Fibroblast of villous mesenchyme (primary cell): ENCODE measurements around the gene MEG3. TPM values are rescaled to one million over a fixed set of nuclear protein-coding genes. Genes with fewer than 3 reads are reported as not detected.

Source experiments
- DNase-seq: peaks from one replicate; pipeline ENCODE4 v3.0.0-alpha.2; 2010; ENCODE audit warnings: low read depth
- H3K4me3 ChIP-seq: 2 replicates; pipeline ENCODE4 v1.5.1; 2011; ENCODE audit warnings: low read depth, mild to moderate bottlenecking, low read length
- total RNA-seq: library from RNA; depleted of rRNA; stranded (reverse); fragments of >200 nt; gene quantifications from 2 replicates; pipeline ENCODE4 v1.2.3, GENCODE V29; 2012
- TF ChIP-seq, protein P1 (sequence below): IDR thresholded peaks from 2 replicates; pipeline ENCODE4 v1.5.1; 2012; ENCODE audit warnings: low read depth, mild to moderate bottlenecking, low read length; ENCODE audit not compliant: insufficient read depth

The MEG3 gene
- total RNA-seq, 1 donor, result 187 TPM

DNA sequence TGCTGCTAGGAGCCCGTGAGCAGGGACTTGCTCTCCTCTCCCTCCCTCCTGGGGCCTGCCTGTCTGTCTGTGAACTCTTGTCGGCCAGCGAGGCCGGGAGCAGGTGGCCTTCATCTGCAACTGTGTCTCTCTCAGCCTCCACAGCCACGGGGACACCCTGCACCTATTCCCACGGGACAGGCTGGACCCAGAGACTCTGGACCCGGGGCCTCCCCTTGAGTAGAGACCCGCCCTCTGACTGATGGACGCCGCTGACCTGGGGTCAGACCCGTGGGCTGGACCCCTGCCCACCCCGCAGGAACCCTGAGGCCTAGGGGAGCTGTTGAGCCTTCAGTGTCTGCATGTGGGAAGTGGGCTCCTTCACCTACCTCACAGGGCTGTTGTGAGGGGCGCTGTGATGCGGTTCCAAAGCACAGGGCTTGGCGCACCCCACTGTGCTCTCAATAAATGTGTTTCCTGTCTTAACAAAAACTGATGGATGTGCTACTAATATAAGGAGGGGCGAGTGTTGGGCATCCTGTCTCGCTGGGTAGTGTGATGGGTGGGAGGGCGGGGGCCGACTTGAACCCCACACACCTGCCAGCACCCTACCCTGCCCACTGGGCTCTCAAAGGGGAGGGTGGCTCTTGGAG, 34.8 kb downstream of the MEG3 start:
- DNase-seq, result no peak
- TF ChIP-seq, protein P1, sequence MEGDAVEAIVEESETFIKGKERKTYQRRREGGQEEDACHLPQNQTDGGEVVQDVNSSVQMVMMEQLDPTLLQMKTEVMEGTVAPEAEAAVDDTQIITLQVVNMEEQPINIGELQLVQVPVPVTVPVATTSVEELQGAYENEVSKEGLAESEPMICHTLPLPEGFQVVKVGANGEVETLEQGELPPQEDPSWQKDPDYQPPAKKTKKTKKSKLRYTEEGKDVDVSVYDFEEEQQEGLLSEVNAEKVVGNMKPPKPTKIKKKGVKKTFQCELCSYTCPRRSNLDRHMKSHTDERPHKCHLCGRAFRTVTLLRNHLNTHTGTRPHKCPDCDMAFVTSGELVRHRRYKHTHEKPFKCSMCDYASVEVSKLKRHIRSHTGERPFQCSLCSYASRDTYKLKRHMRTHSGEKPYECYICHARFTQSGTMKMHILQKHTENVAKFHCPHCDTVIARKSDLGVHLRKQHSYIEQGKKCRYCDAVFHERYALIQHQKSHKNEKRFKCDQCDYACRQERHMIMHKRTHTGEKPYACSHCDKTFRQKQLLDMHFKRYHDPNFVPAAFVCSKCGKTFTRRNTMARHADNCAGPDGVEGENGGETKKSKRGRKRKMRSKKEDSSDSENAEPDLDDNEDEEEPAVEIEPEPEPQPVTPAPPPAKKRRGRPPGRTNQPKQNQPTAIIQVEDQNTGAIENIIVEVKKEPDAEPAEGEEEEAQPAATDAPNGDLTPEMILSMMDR, result no peak
- H3K4me3 ChIP-seq, result no peak overlapping the region

DNA sequence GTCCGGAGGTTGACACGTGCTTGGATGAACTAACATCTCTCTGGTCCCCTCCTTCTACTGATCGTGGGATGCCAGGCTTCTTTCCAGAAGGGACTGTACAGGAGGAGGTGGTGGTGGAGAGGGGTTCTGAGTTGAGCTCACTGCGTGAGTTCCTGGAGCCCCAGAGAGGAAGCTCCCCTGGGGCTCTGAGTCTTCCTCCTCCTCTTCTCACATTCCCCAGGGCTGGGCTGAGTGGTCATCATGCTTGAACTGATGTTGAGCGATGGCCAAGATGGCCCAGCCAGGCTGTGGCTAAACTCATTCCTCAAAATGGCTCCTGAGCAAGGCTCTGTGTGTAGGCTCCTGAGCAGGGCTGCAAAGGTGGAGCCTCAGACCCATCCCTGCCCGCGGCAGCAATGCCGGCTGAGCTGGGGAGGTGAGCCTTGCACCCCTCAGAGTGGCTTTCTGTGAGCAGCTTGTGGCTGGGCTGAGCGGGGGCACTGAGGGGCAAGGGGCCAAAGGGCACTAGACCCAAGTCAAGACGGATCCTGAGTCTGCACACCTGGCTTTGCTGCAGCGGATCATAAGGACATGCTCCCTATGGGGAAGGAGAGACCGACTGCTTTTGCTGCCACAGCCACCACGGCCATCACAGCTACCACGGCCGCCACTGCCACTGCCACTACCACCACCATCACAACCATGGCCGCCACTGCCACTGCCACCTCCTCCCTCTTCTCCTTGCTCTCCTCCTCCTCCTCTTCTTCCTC, 35.4 kb downstream of the MEG3 start:
- DNase-seq, result no peak
- H3K4me3 ChIP-seq, result no peak overlapping the region

DNA sequence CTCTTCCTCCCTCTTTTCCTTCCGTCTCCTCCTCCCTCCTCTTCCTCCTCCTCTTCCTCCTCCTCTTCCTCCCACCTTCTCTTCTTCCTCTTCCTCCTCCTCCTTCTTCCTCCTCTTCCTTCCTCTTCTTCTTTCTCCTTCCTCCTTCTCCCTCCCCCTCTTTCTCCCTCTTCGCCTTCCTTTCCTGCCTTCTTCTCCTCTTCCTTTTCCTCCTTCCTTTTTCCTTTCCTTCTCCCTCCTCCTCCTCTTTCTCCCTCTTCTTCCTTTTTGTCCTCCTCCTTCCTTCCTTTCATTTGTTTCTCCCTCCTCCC, 36.0 kb downstream of the MEG3 start:
- no peak for DNase-seq
- no peak overlapping the region for H3K4me3 ChIP-seq
- TF ChIP-seq, protein P1, result no peak

More for the DNA sequence above, 35.4 kb downstream of the MEG3 start:
- TF ChIP-seq, protein P1, result no peak

GRCh38 chr14:100862277-100862676, 36.4 kb downstream of the MEG3 start:
- no peak for DNase-seq
- TF ChIP-seq, protein P1, result no peak

GRCh38 chr14:100862793-100863192, 36.9 kb downstream of the MEG3 start:
- no peak for DNase-seq
- TF ChIP-seq, protein P1, result no peak
- no peak overlapping the region for H3K4me3 ChIP-seq

More at GRCh38 chr14:100862277-100862676, 36.4 kb downstream of the MEG3 start:
- no peak overlapping the region for H3K4me3 ChIP-seq

DNA sequence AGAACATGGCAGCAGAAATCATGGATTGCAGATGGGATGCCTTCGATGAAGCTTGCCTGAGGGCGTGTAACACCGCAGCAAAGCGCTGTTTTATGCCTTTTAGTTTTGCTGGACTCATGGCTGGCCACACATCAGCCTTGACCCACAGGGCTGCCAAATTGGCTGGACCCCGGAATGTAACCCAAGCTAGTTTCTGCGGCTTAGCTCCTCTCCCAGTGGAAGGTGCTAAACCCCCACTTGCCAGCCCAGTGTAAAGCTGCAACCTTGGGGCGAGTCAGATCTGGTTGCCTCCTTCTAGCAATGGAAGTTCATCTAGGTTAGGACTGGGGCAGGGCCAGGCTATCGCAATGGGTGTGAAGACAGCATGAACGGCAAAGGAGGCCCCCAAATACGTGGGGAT, 38.3 kb downstream of the MEG3 start:
- TF ChIP-seq, protein P1, result no peak
- no peak overlapping the region for H3K4me3 ChIP-seq
- no peak for DNase-seq
